GM23248 (cell line): ENCODE data around the gene HMGB1. TPM values are rescaled to one million over a fixed set of nuclear protein-coding genes. Genes with fewer than 3 reads are reported as not detected.

Experiments
- DNase-seq: peaks from one replicate; pipeline ENCODE4 v3.0.0-alpha.2; 2015
- H2AFZ ChIP-seq: fragments of 200-600 bp; sonication (generic); 2 replicates; pipeline ENCODE4 v1.6.1; 2016; ENCODE audit warnings: antibody characterized with exemption
- H3F3A ChIP-seq: fragments of 200-600 bp; sonication (generic); 2 replicates; pipeline ENCODE4 v1.6.1; 2016; ENCODE audit warnings: mild to moderate bottlenecking, antibody characterized with exemption, mixed run types; ENCODE audit not compliant: insufficient read depth
- H3K27ac ChIP-seq: fragments of 200-600 bp; sonication (generic); 2 replicates; pipeline ENCODE4 v1.5.1; 2016; ENCODE audit warnings: mild to moderate bottlenecking
- H3K27me3 ChIP-seq: fragments of 200-600 bp; sonication (generic); replicated peaks from 2 replicates; pipeline ENCODE4 v1.6.1; 2016; ENCODE audit warnings: mild to moderate bottlenecking; ENCODE audit not compliant: insufficient read depth
- H3K36me3 ChIP-seq: fragments of 200-600 bp; sonication (generic); 2 replicates; pipeline ENCODE4 v1.6.1; 2016; ENCODE audit warnings: low read depth, mild to moderate bottlenecking
- H3K4me1 ChIP-seq: fragments of 200-600 bp; sonication (generic); 2 replicates; pipeline ENCODE4 v1.6.1; 2016; ENCODE audit warnings: mild to moderate bottlenecking; ENCODE audit not compliant: insufficient read depth
- H3K4me2 ChIP-seq: fragments of 200-600 bp; sonication (generic); one replicate; pipeline ENCODE4 v1.6.1; 2016; ENCODE audit warnings: mild to moderate bottlenecking; ENCODE audit not compliant: unreplicated experiment
- H3K4me3 ChIP-seq: fragments of 200-600 bp; sonication (generic); 2 replicates; pipeline ENCODE4 v1.5.1; 2016; ENCODE audit warnings: mild to moderate bottlenecking
- H3K79me2 ChIP-seq: fragments of 200-600 bp; sonication (generic); 2 replicates; pipeline ENCODE4 v1.6.1; 2016; ENCODE audit warnings: mild to moderate bottlenecking; ENCODE audit not compliant: insufficient read depth
- H3K9ac ChIP-seq: fragments of 200-600 bp; sonication (generic); 2 replicates; pipeline ENCODE4 v1.6.1; 2016; ENCODE audit warnings: mild to moderate bottlenecking
- H3K9me2 ChIP-seq: fragments of 200-600 bp; sonication (generic); 2 replicates; pipeline ENCODE4 v1.6.1; 2016; ENCODE audit warnings: mixed run types, mild to moderate bottlenecking, moderate library complexity; ENCODE audit not compliant: insufficient read depth
- H3K9me3 ChIP-seq: fragments of 200-600 bp; sonication (generic); one replicate; pipeline ENCODE4 v1.6.1; 2017; ENCODE audit warnings: low read depth
- H4K20me1 ChIP-seq: fragments of 200-600 bp; sonication (generic); 2 replicates; pipeline ENCODE4 v1.6.0; 2016; ENCODE audit not compliant: insufficient read depth
- EZH2 ChIP-seq: fragments of 200-600 bp; sonication (generic); IDR thresholded peaks from 2 replicates; pipeline ENCODE4 v1.6.1; 2018; ENCODE audit warnings: antibody characterized with exemption, mild to moderate bottlenecking; ENCODE audit not compliant: insufficient read depth, poor library complexity, severe bottlenecking
- EZH2phosphoT487 ChIP-seq: fragments of 200-600 bp; sonication (generic); IDR thresholded peaks from 2 replicates; pipeline ENCODE4 v1.6.1; 2018; ENCODE audit warnings: antibody characterized with exemption, moderate library complexity, mild to moderate bottlenecking, low read depth; ENCODE audit not compliant: insufficient read depth
- WGBS, 2 experiments: methylation state at CpG; one replicate each; pipeline ENCODE4 v1.1.6; 2015 to 2017; ENCODE audit warnings: low lambda C conversion rate in 2 of 2, low coverage in 1 of 2; ENCODE audit errors: missing lambda C conversion rate in 2 of 2; 5-methylcytosine and 5-hydroxymethylcytosine counted together
- in situ Hi-C: fragments of 300-500 bp; cut with MboI; formaldehyde crosslinking; loops from 2 replicates; pipeline ENCODE4 v1.15.0; 2020
- polyA plus RNA-seq: library from polyadenylated mRNA; unstranded; fragments of >200 nt; fragmentation: Nextera tagmentation; extraction: Ambion mirVana; gene quantifications from 2 replicates; pipeline ENCODE4 v1.2.1, GENCODE V29; 2016
- total RNA-seq: library from RNA; depleted of rRNA; stranded (reverse); fragments of >200 nt; shearing (Covaris generic); gene quantifications from 2 replicates; pipeline ENCODE4 v1.2.3, GENCODE V29; 2014

Gene HMGB1
- total and polyA plus RNA-seq, 2 experiments from 2014 or later: 233 to 430 TPM

DNA sequence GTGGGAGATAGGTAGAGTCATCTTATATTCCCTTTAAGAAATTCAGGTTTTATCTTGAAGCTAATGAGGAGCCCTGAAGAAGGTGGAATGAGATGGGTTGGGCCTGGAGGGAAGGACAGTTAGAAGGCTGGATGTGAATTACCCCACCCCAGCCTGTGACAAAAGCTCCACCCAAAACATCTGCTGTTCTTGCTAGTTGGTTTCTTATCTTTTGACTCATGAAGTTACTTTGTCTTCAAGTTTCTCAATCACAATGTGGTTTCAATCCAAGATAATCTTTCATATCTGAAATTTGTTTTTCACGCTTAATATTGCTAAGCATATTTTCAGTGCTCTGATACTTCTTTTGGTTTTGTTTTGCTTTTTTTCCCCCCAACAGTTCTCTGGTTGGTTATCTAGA is 38.3 kb upstream of the HMGB1 start:
- Histone ChIP-seq H3K4me2 (no peak overlapping the region), H3K27ac (no peak overlapping the region), H3K4me1 (0 out of 2 replicates have a peak, but pooled peaks cover 3% of the 10 kb centered on the region), H3K4me3 (no peak overlapping the region), H3K27me3 (no peaks in the 10 kb centered on the region), H3K9me2 (no peaks in the 10 kb centered on the region), H2AFZ (no peak overlapping the region), H3K9ac (no peak overlapping the region), H3K9me3 (no peaks in the 10 kb centered on the region), H3F3A (no peaks in the 10 kb centered on the region), H3K79me2 (no peaks in the 10 kb centered on the region), H3K36me3 (no peaks in the 10 kb centered on the region), H4K20me1 (no peaks in the 10 kb centered on the region)
- DNase-seq: peak; percentile 13
- in situ Hi-C loops: no loop called here
- 93 to 94% methylated on average over 1 of the region's 1 CpG for WGBS, 2 experiments
- TF ChIP-seq EZH2: no peak
- TF ChIP-seq EZH2phosphoT487: no peak

DNA sequence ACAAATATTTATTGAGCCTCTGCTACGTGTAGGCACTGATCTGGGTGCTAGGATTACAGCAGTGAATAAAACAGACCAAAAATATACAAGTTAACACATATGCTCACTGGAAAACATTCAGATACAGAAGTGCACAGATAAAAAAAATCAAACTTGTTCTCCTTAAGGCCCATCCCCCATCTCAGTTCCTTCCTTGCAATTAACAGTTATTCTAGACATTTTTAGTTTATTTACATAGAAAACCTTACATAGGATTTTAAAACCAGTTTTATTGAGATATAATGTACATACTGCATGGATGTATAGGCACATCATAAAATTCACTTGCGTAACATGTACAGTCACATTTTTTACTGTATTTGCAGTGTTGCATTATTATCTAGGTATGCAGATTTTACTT is 36.5 kb upstream of the HMGB1 start:
- Histone ChIP-seq H3K9ac (no peak overlapping the region), H2AFZ (no peak overlapping the region), H3K27ac (no peak overlapping the region), H3K4me2 (no peak overlapping the region), H3K9me3 (no peaks in the 10 kb centered on the region), H3F3A (no peaks in the 10 kb centered on the region), H3K36me3 (no peaks in the 10 kb centered on the region), H3K4me1 (0 out of 2 replicates have a peak, but pooled peaks cover 3% of the 10 kb centered on the region), H3K4me3 (no peak overlapping the region), H4K20me1 (no peaks in the 10 kb centered on the region), H3K79me2 (no peaks in the 10 kb centered on the region), H3K9me2 (no peaks in the 10 kb centered on the region), H3K27me3 (no peaks in the 10 kb centered on the region)
- no peak for DNase-seq
- WGBS, 2 experiments: 81 to 87% methylated on average over 2 of the region's 2 CpGs
- in situ Hi-C loops: no loop called here
- no peak for TF ChIP-seq EZH2phosphoT487
- TF ChIP-seq EZH2: no peak

DNA sequence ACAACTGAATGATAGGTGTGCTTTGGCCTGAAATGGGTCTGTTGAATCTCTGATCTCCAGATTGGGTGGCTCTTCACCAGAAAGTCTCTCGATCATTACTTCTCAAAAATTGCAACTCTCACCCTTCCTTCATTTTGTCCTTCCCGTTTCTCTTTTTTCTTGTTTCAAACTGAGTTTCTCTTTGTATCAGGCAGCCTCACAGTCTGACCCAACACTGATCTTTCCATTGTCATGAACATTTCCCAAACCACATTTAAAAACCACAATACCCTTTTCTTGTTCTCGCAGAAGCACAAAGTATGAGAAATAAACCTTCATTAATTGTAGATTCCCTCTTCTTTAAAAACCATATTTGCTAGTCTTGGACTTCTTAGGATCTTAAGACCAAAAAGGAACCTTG is 33.6 kb upstream of the HMGB1 start:
- Histone ChIP-seq H3K36me3 (no peaks in the 10 kb centered on the region), H3F3A (no peaks in the 10 kb centered on the region), H3K4me1 (0 out of 2 replicates have a peak, but pooled peaks cover 2% of the 10 kb centered on the region), H3K9me2 (no peaks in the 10 kb centered on the region), H3K9me3 (no peaks in the 10 kb centered on the region), H4K20me1 (no peaks in the 10 kb centered on the region), H3K4me3 (no peak overlapping the region), H2AFZ (no peak overlapping the region), H3K79me2 (no peaks in the 10 kb centered on the region), H3K4me2 (no peak overlapping the region), H3K9ac (no peak overlapping the region), H3K27me3 (no peaks in the 10 kb centered on the region), H3K27ac (no peak overlapping the region)
- DNase-seq: no peak
- TF ChIP-seq EZH2phosphoT487 (no peak), EZH2 (no peak)
- in situ Hi-C loops: no loop called here
- WGBS, 2 experiments: 87% methylated on average over 3 of the region's 3 CpGs

DNA sequence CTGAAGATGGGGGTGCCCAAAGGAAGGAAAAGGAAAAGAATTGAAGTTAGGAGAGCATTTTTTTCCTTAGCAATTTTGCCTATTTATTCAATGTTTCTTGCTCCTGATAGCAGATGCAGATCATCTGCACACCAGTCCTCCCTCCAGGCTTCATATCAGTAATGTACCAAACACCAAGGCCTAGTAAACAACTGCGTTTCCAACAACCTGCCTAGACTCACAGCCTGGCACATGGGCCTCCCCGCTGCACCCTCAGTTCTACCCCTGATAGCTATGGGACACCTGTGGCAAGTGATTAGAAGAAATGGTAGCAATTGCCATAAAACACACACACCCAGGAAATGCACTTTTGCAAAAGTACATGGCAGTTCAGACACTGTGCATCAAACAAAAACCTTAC is 30.4 kb upstream of the HMGB1 start:
- Histone ChIP-seq H3K9ac (no peak overlapping the region), H3K4me1 (no peaks in the 10 kb centered on the region), H2AFZ (no peak overlapping the region), H3K4me2 (no peak overlapping the region), H3K27ac (no peak overlapping the region), H3K36me3 (no peaks in the 10 kb centered on the region), H3K9me3 (no peaks in the 10 kb centered on the region), H3K27me3 (no peaks in the 10 kb centered on the region), H4K20me1 (no peaks in the 10 kb centered on the region), H3F3A (no peaks in the 10 kb centered on the region), H3K9me2 (no peaks in the 10 kb centered on the region), H3K79me2 (no peaks in the 10 kb centered on the region), H3K4me3 (no peak overlapping the region)
- no peak for DNase-seq
- 79 to 84% methylated on average over 2 of the region's 2 CpGs for WGBS, 2 experiments
- in situ Hi-C loops: no loop called here
- no peak for TF ChIP-seq EZH2

DNA sequence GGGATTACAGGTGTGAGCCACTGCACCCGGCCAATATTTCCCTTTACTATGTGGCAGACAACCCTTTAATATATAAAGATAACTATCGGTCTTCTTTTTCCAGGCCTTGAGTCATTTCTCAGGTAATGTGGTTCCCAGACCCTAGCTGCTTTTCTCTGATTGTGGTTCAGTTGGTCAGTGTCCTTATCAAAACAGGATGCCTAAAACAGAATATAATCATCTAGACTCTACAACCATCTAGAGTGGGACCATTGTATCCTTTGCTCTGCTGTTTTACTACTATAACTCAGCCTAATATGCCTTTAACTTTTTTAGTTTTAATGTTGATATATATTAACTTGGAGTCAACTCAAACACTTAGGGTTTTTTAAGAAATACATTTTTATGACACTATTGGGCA is 30.0 kb upstream of the HMGB1 start:
- no peak overlapping the region for H3K4me2 ChIP-seq
- H3K27ac ChIP-seq: no peak overlapping the region
- H3K4me3 ChIP-seq: no peak overlapping the region
- no peaks in the 10 kb centered on the region for H3K9me2 ChIP-seq
- H3K9me3 ChIP-seq: no peaks in the 10 kb centered on the region
- TF ChIP-seq EZH2 (no peak), EZH2phosphoT487 (no peak)
- no peak overlapping the region for H2AFZ ChIP-seq
- H3F3A ChIP-seq: no peaks in the 10 kb centered on the region
- no peak overlapping the region for H3K9ac ChIP-seq
- no peaks in the 10 kb centered on the region for H4K20me1 ChIP-seq
- H3K79me2 ChIP-seq: no peaks in the 10 kb centered on the region
- DNase-seq: no peak
- no peaks in the 10 kb centered on the region for H3K27me3 ChIP-seq
- no peaks in the 10 kb centered on the region for H3K4me1 ChIP-seq
- no peaks in the 10 kb centered on the region for H3K36me3 ChIP-seq
- WGBS, 2 experiments: 40 to 44% methylated on average over 2 of the region's 2 CpGs
- in situ Hi-C loops: no loop called here
